ENCODE results near the gene DNAJC1. TPM values are rescaled to one million over a fixed set of nuclear protein-coding genes. Genes with fewer than 3 reads are reported as not detected.

DNAJC1 gene
- total and polyA plus RNA-seq, 2 of the 8 experiments (the other 6 are each of a cell fraction or from before 2014, with no cell fraction given): 6.8 to 14.8 TPM

GRCh38 chr10:21873198-21873597 is 130.3 kb downstream of the DNAJC1 start (continued):
- TF ChIP-seq CHD7 (IDR thresholded peaks at IDR 0.05; ENCODE audit: insufficient replicate concordance, low read length) (no peak), SUZ12 (IDR thresholded peaks at IDR 0.05; ENCODE audit: low read length) (no peak), CBX8 (IDR thresholded peaks at IDR 0.05; ENCODE audit: borderline replicate concordance, low read depth, low read length) (no peak), KDM5A (IDR thresholded peaks at IDR 0.05; ENCODE audit: low read length) (no peak)
